PFSK-1 (cell line): ENCODE measurements around the gene IFIT3.

Source experiments
- REST ChIP-seq, 2 experiments: IDR thresholded peaks; 2 replicates each; pipeline versions ENCODE4 v1.6.1 to v1.8.0; 2011 to 2012; ENCODE audit warnings: low read depth in 2 of 2, low read length in 2 of 2, control low read depth in 1 of 2, inconsistent platforms in 1 of 2, mild to moderate bottlenecking in 1 of 2, moderate library complexity in 1 of 2; ENCODE audit not compliant: insufficient read depth in 1 of 2
- TAF1 ChIP-seq: IDR thresholded peaks from 2 replicates; pipeline ENCODE4 v1.6.1; 2012; ENCODE audit warnings: low read length, control low read depth, borderline replicate concordance; ENCODE audit not compliant: insufficient read depth

GRCh38 chr10:89294721-89295239 lies 33.0 kb upstream of the IFIT3 start:
- TF ChIP-seq REST (IDR thresholded peaks at IDR 0.05; ENCODE audit: insufficient read depth in 1 of 2, low read depth in 2 of 2, low read length in 2 of 2) (no peak), TAF1 (no peak)
